ENCODE measurements around the gene FAM83E. TPM values are rescaled to one million over a fixed set of nuclear protein-coding genes. Genes with fewer than 3 reads are reported as not detected.

FAM83E gene
- total and polyA plus RNA-seq, 2 of the 8 experiments (the other 6 are each of a cell fraction or from before 2014, with no cell fraction given), result 1.8 to 5.3 TPM

DNA sequence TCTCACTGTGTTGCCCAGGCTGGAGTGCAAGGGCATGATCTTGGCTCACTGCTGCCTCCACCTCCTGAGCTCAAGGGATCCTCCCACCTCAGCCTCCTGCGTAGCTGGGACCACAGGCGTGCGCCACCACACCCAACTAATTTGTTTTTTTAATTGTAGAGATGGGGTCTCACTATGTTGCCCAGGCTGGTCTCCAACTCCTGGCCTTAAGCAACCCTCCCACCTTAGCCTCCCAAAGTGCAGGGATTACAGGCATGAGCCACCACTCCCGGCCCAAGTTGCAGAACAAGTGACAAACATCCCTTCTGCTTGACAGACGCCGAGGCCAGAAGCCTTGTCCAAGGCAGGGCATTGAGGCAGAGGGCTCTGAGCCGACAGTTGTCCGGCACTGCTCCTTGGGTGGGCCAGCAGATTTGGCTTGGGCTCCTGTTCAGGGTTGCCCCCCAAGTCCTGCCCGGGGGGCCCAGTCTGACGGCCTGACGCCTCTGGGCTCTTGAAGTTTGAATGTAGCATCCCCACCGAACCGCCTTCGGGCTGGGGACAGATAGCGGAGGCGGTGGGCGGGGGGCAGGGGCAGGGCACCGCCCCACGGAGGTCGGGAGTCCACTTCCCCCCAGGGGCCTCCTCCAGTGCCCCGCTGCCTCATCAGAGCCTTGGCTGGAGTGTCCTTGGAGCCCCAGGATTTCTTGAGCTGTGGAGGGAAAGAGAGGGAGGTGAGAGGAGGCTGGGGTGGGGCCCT, 14.0 kb downstream of the FAM83E start:
- Histone ChIP-seq H2AFZ (ENCODE audit: low read length) (no peak overlapping the region), H3K4ac (replicated peaks; ENCODE audit: insufficient read length, low read depth, low read length) (no peak overlapping the region), H4K5ac (ENCODE audit: insufficient read length, low read depth, low read length) (no peak overlapping the region), H2BK15ac (ENCODE audit: low read length) (no peak overlapping the region), H3K9me3 (ENCODE audit: insufficient read depth in 2 of 2, low read depth in 1 of 2, low read length in 1 of 2) (no peaks in the 10 kb centered on the region), H3K36me3 (ENCODE audit: control insufficient read depth in 2 of 4, insufficient read depth in 4 of 4, low read length in 3 of 4) (no peaks in the 10 kb centered on the region), H2BK120ac (replicated peaks; ENCODE audit: low read depth, low read length) (no peak overlapping the region), H4K20me1 (replicated peaks in 1 of 2; ENCODE audit: control insufficient read depth in 1 of 2, insufficient read depth in 2 of 2, low read length in 2 of 2) (peaks cover 0 to 2% of the 10 kb centered on the region in 2 experiments), H2BK20ac (ENCODE audit: low read length) (no peak overlapping the region), H3K27ac (ENCODE audit: low read depth, low read length) (no peak overlapping the region), H3K56ac (replicated peaks; ENCODE audit: insufficient read length, low read depth, low read length) (no peak overlapping the region), H3K4me2 (ENCODE audit: insufficient read depth in 1 of 2, low read depth in 2 of 2, low read length in 2 of 2) (no peak overlapping the region), H3K9ac (replicated peaks in 1 of 4; ENCODE audit: extremely low read depth in 1 of 4, low read depth in 3 of 4, low read length in 3 of 4) (no peak overlapping the region), H3K79me1 (ENCODE audit: low read depth, low read length) (no peaks in the 10 kb centered on the region), H2AK5ac (ENCODE audit: low read depth, low read length) (no peak overlapping the region), H3K23ac (ENCODE audit: insufficient read length) (no peak overlapping the region), H3K27me3 (replicated peaks in 1 of 4; ENCODE audit: control insufficient read depth in 3 of 4, extremely low read depth in 1 of 4, insufficient read depth in 3 of 4, low read length in 3 of 4) (no peaks in the 10 kb centered on the region), H4K91ac (replicated peaks; ENCODE audit: insufficient read length, low read length) (no peak overlapping the region), H3K23me2 (ENCODE audit: low read depth, low read length) (no peaks in the 10 kb centered on the region; the same call in 1 of the 2 replicates), H3K4me3 (ENCODE audit: extremely low read depth in 1 of 4, insufficient read depth in 2 of 4, low read depth in 3 of 4, low read length in 4 of 4) (no peak overlapping the region), H2BK5ac (ENCODE audit: low read depth, low read length) (no peak overlapping the region), H3K14ac (ENCODE audit: insufficient read length) (no peak overlapping the region), H3K4me1 (replicated peaks in 1 of 4; ENCODE audit: control insufficient read depth in 3 of 4, insufficient read depth in 4 of 4, low read length in 3 of 4) (no peaks in the 10 kb centered on the region), H3K18ac (ENCODE audit: extremely low read depth, low read length) (no peak overlapping the region), H3K79me2 (ENCODE audit: control insufficient read depth in 1 of 2, insufficient read depth in 2 of 2, low read length in 2 of 2) (no peaks in the 10 kb centered on the region), H2BK12ac (ENCODE audit: low read depth, low read length) (no peak overlapping the region), H4K8ac (ENCODE audit: extremely low read depth, insufficient read depth, low read length) (no peak overlapping the region)
- ChIA-PET POLR2A (ENCODE audit: partially characterized antibody) (interaction anchor here (1.1 to 27.0 kb wide), 4 partner anchors 12 to 271 kb away, joined by 3 to 788 read pairs (median 6); partner anchors contain the start of genes DBP, FAM83E, IZUMO1 and PPP1R15A), CTCF (ENCODE audit: partially characterized antibody) (interaction anchor here (0.6 to 2.5 kb wide), 3 partner anchors 12 to 1897 kb away, joined by 3 to 11 read pairs (median 3); no protein-coding TSS in a partner anchor)
- DNase-seq (ENCODE audit: low read depth in 1 of 2, low spot score in 2 of 2), result no peak
- FAIRE-seq, result no peak
- WGBS, 2 experiments (ENCODE audit: extremely low coverage in 1 of 2, insufficient coverage in 1 of 2, insufficient read length in 1 of 2, insufficient replicate concordance in 2 of 2, low coverage in 1 of 2, low lambda C conversion rate in 2 of 2, missing lambda C conversion rate in 1 of 2), result 84% methylated on average over 13 of the region's 21 CpGs; no CpG with 5 or more reads in 1 of the 2 experiments
- TF ChIP-seq EZH2 (IDR thresholded peaks at IDR 0.05; ENCODE audit: low read depth, low read length, severe bottlenecking), result no peak
- TF ChIP-seq RNF2 (IDR thresholded peaks at IDR 0.05; ENCODE audit: borderline replicate concordance, low read depth, low read length, missing control alignments, poor library complexity, severe bottlenecking), result no peak
- no peak for TF ChIP-seq CHD1 (IDR thresholded peaks at IDR 0.05; ENCODE audit: low read depth, low read length)
- no peak for TF ChIP-seq GTF2F1 (IDR thresholded peaks at IDR 0.05; ENCODE audit: borderline replicate concordance, low read depth, low read length)
- TF ChIP-seq MAFK (IDR thresholded peaks at IDR 0.05; ENCODE audit: low read depth, low read length), result no peak
- TF ChIP-seq, protein P1, sequence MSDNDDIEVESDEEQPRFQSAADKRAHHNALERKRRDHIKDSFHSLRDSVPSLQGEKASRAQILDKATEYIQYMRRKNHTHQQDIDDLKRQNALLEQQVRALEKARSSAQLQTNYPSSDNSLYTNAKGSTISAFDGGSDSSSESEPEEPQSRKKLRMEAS (IDR thresholded peaks at IDR 0.05), result no peak
- no peak for TF ChIP-seq TEAD4 (IDR thresholded peaks at IDR 0.05; ENCODE audit: low read depth, low read length)
- no peak for TF ChIP-seq SUZ12 (IDR thresholded peaks at IDR 0.05; ENCODE audit: low read length)
- no peak for TF ChIP-seq RBBP5 (IDR thresholded peaks at IDR 0.05; ENCODE audit: borderline replicate concordance, low read depth, low read length)
- TF ChIP-seq, protein P2, sequence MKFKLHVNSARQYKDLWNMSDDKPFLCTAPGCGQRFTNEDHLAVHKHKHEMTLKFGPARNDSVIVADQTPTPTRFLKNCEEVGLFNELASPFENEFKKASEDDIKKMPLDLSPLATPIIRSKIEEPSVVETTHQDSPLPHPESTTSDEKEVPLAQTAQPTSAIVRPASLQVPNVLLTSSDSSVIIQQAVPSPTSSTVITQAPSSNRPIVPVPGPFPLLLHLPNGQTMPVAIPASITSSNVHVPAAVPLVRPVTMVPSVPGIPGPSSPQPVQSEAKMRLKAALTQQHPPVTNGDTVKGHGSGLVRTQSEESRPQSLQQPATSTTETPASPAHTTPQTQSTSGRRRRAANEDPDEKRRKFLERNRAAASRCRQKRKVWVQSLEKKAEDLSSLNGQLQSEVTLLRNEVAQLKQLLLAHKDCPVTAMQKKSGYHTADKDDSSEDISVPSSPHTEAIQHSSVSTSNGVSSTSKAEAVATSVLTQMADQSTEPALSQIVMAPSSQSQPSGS (IDR thresholded peaks at IDR 0.05; ENCODE audit: low read length), result no peak
